K562 (cell line): ENCODE data around the gene GPR176.

Experiments
- ATF2 ChIP-seq: sonication (generic); formaldehyde crosslinking; IDR thresholded peaks from 2 replicates; pipeline ENCODE4 v1.8.1; 2022; ENCODE audit warnings: missing genetic modification reagents
- CTCF ChIP-seq, 3 experiments: IDR thresholded peaks in 2 of 3; conservative IDR thresholded peaks in 1 of 3; 2 replicates each; pipeline ENCODE4 v1.5.1; 2011 to 2012; ENCODE audit warnings: low read length in 3 of 3, mild to moderate bottlenecking in 3 of 3, control low read depth in 2 of 3, improper control_type of control experiment in 1 of 3, inconsistent platforms in 1 of 3, low read depth in 1 of 3, mixed read lengths in 1 of 3, moderate library complexity in 1 of 3; ENCODE audit not compliant: insufficient read depth in 2 of 3
- FOSL1 ChIP-seq: fragments of 200-800 bp; sonication (Bioruptor generic); conservative IDR thresholded peaks from 2 replicates; pipeline ENCODE4 v1.6.1; 2016; ENCODE audit warnings: missing genetic modification characterization, missing compliant biosample characterization
- PKNOX1 ChIP-seq: fragments of 450-650 bp; IDR thresholded peaks from 2 replicates; pipeline ENCODE4 v1.6.1; 2016
- RBM14 ChIP-seq: fragments of 200-400 bp; formaldehyde crosslinking; IDR thresholded peaks from 2 replicates; pipeline ENCODE4 v1.6.1; 2018; ENCODE audit warnings: low read depth, mild to moderate bottlenecking, low read length, moderate library complexity, borderline replicate concordance; ENCODE audit not compliant: insufficient read depth
- TAF1 ChIP-seq: IDR thresholded peaks from 2 replicates; pipeline ENCODE4 v1.6.1; 2011; ENCODE audit warnings: mild to moderate bottlenecking, low read length, moderate library complexity; ENCODE audit not compliant: insufficient read depth, control insufficient read depth, severe bottlenecking; ENCODE audit errors: extremely low read depth
- TCF3 ChIP-seq: sonication (generic); formaldehyde crosslinking; IDR thresholded peaks from 2 replicates; pipeline ENCODE4 v1.4.0; 2020; ENCODE audit warnings: mild to moderate bottlenecking, missing genetic modification reagents
- ZFP36 ChIP-seq: fragments of 150-350 bp; IDR thresholded peaks from 2 replicates; pipeline ENCODE4 v1.6.1; 2018; ENCODE audit warnings: low read length, low read depth; ENCODE audit not compliant: partially characterized antibody

- no peak for TF ChIP-seq TCF3 (CRISPR knock-in tag)
- TF ChIP-seq RBM14: no peak
- TF ChIP-seq ZFP36: no peak
- no peak for TF ChIP-seq CTCF (IDR thresholded peaks at IDR 0.05 in 2 of 3, conservative IDR thresholded peaks at IDR 0.05 in 1 of 3; ENCODE audit: insufficient read depth in 2 of 3, low read depth in 1 of 3, low read length in 3 of 3)
- no peak for TF ChIP-seq FOSL1 (tag)
- no peak for TF ChIP-seq TAF1
- no peak for TF ChIP-seq ATF2 (CRISPR knock-in tag)
- TF ChIP-seq PKNOX1: no peak
Measured at GRCh38 chr15:39869254-39869653, 50.8 kb downstream of the GPR176 start.
